PFSK-1 (cell line): ENCODE measurements around the gene SAMD4A.

Experiments used
- FOXP2 ChIP-seq: optimal IDR thresholded peaks from 2 replicates; pipeline ENCODE3; 2011; ENCODE audit warnings: borderline replicate concordance, control low read depth, inconsistent platforms; ENCODE audit not compliant: insufficient read depth; ENCODE audit errors: extremely low read length, extremely low read depth
- POLR2AphosphoS5 ChIP-seq: IDR thresholded peaks from 2 replicates; pipeline ENCODE4 v1.6.1; 2012; ENCODE audit warnings: low read depth, mild to moderate bottlenecking, control low read depth, low read length, moderate library complexity
- SIN3A ChIP-seq: IDR thresholded peaks from 2 replicates; pipeline ENCODE4 v1.6.1; 2012; ENCODE audit warnings: mild to moderate bottlenecking, low read length, moderate library complexity, borderline replicate concordance; ENCODE audit not compliant: insufficient read depth
- TAF1 ChIP-seq: IDR thresholded peaks from 2 replicates; pipeline ENCODE4 v1.6.1; 2012; ENCODE audit warnings: low read length, control low read depth, borderline replicate concordance; ENCODE audit not compliant: insufficient read depth
- TF ChIP-seq, protein P1 (sequence below), 2 experiments: IDR thresholded peaks; 2 replicates each; pipeline versions ENCODE4 v1.6.1 to v1.8.0; 2011 to 2012; ENCODE audit warnings: low read depth in 2 of 2, low read length in 2 of 2, control low read depth in 1 of 2, inconsistent platforms in 1 of 2, mild to moderate bottlenecking in 1 of 2, moderate library complexity in 1 of 2; ENCODE audit not compliant: insufficient read depth in 1 of 2

The SAMD4A gene

DNA sequence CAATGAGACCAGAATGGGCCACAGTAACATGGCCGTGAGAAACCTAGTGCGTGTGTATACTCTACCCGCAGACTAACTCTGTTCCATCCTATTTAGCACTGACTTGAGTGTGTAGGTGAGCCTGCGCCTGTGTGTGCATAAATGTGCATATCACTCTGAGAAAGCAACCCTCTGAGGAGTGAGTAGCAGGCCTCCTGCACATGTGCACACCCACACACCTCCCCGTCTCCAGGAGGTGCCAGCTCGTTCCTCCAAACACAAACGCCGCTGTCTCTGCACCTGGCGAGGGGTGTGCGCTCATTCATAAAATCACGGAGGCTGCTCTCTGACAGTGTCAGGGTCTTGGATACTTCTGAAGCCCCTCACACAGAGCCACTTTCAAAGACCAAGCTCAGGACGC lies 196.8 kb downstream of the SAMD4A start:
- no peak for TF ChIP-seq FOXP2
- no peak for TF ChIP-seq SIN3A

GRCh38 chr14:54766276-54767138 lies 199.6 kb downstream of the SAMD4A start:
- no peak for TF ChIP-seq FOXP2
- TF ChIP-seq, protein P1, sequence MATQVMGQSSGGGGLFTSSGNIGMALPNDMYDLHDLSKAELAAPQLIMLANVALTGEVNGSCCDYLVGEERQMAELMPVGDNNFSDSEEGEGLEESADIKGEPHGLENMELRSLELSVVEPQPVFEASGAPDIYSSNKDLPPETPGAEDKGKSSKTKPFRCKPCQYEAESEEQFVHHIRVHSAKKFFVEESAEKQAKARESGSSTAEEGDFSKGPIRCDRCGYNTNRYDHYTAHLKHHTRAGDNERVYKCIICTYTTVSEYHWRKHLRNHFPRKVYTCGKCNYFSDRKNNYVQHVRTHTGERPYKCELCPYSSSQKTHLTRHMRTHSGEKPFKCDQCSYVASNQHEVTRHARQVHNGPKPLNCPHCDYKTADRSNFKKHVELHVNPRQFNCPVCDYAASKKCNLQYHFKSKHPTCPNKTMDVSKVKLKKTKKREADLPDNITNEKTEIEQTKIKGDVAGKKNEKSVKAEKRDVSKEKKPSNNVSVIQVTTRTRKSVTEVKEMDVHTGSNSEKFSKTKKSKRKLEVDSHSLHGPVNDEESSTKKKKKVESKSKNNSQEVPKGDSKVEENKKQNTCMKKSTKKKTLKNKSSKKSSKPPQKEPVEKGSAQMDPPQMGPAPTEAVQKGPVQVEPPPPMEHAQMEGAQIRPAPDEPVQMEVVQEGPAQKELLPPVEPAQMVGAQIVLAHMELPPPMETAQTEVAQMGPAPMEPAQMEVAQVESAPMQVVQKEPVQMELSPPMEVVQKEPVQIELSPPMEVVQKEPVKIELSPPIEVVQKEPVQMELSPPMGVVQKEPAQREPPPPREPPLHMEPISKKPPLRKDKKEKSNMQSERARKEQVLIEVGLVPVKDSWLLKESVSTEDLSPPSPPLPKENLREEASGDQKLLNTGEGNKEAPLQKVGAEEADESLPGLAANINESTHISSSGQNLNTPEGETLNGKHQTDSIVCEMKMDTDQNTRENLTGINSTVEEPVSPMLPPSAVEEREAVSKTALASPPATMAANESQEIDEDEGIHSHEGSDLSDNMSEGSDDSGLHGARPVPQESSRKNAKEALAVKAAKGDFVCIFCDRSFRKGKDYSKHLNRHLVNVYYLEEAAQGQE (IDR thresholded peaks at IDR 0.05; ENCODE audit: insufficient read depth in 1 of 2, low read depth in 2 of 2, low read length in 2 of 2): no peak
- TF ChIP-seq SIN3A: no peak
- TF ChIP-seq POLR2AphosphoS5: no peak
- TF ChIP-seq TAF1: no peak

- TF ChIP-seq, protein P1 (IDR thresholded peaks at IDR 0.05; ENCODE audit: insufficient read depth in 1 of 2, low read depth in 2 of 2, low read length in 2 of 2): no peak
- TF ChIP-seq FOXP2 (no peak), TAF1 (no peak), POLR2AphosphoS5 (no peak)
Measured at GRCh38 chr14:54767139-54767431, 200.2 kb downstream of the SAMD4A start.

- no peak for TF ChIP-seq TAF1
- TF ChIP-seq POLR2AphosphoS5: no peak
- TF ChIP-seq, protein P1 (IDR thresholded peaks at IDR 0.05; ENCODE audit: insufficient read depth in 1 of 2, low read depth in 2 of 2, low read length in 2 of 2): no peak
- no peak for TF ChIP-seq SIN3A
- TF ChIP-seq FOXP2: no peak
Measured at GRCh38 chr14:54767450-54767849, 200.5 kb downstream of the SAMD4A start.

DNA sequence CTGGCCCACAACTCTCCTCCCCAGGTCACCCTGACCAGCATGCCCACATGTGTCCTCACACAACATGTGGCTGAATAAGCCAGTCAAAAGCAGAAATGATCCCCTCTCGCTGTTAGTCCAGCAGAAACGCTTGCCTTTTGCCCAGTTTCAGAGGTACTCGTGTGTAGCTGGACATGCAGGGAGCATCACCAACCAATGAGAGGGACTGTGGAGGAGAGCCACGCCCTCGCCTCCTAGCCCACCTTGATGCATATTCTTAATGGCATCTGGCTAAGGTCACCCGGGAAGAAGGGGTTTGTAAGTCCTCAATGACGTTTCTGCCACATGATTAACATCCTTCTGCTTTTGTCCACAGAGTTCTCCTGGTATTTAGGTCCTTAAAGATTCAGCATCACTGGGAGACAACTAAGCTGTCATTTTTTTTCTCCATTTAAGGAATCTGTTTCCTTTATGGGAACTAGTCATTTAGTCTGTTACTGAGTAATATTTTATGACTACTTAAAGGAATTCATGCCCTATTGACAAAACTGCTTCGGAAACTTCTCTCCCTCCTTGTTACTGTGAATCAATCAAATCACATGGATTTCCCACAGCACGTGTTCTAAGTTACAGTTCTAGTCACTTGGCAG lies 201.7 kb downstream of the SAMD4A start:
- TF ChIP-seq SIN3A: no peak
- TF ChIP-seq, protein P1 (IDR thresholded peaks at IDR 0.05; ENCODE audit: insufficient read depth in 1 of 2, low read depth in 2 of 2, low read length in 2 of 2): no peak
- TF ChIP-seq TAF1: no peak
- no peak for TF ChIP-seq FOXP2
- TF ChIP-seq POLR2AphosphoS5: no peak
